Duodenal mucosa (tissue), 2 donors: ENCODE data around the gene UNC13D.
"Not testable (repeated sequence)": the region's sequence is repeated elsewhere in the genome, so short reads cannot be mapped to it uniquely, and the experiment has no call there.

Source experiments
- H3K27ac ChIP-seq: one replicate; pipeline ENCODE4 v1.7.0; 2013; ENCODE audit warnings: low read depth, low read length
- H3K27me3 ChIP-seq, 2 donors: one replicate each; pipeline ENCODE4 v1.7.0; 2013; ENCODE audit warnings: low read length in 2 of 2, control low read depth in 1 of 2; ENCODE audit not compliant: insufficient read depth in 2 of 2, control insufficient read depth in 1 of 2
- H3K36me3 ChIP-seq, 2 donors: one replicate each; pipeline ENCODE4 v1.7.0; 2013; ENCODE audit warnings: low read length in 2 of 2, control low read depth in 1 of 2; ENCODE audit not compliant: insufficient read depth in 2 of 2, control insufficient read depth in 1 of 2
- H3K4me1 ChIP-seq, 2 donors: one replicate each; pipeline ENCODE4 v1.7.0; 2013; ENCODE audit warnings: low read length in 2 of 2, control low read depth in 1 of 2; ENCODE audit not compliant: insufficient read depth in 2 of 2, control insufficient read depth in 1 of 2
- H3K4me3 ChIP-seq, 2 donors: one replicate each; pipeline ENCODE4 v1.7.0; 2013; ENCODE audit warnings: low read length in 2 of 2, low read depth in 1 of 2
- H3K9ac ChIP-seq, 2 donors: one replicate each; pipeline ENCODE4 v1.7.0; 2013; ENCODE audit warnings: low read length in 2 of 2, low read depth in 1 of 2
- H3K9me3 ChIP-seq, 2 donors: one replicate each; pipeline ENCODE4 v1.7.0; 2013; ENCODE audit warnings: low read length in 2 of 2, control low read depth in 1 of 2; ENCODE audit not compliant: control insufficient read depth in 1 of 2

Gene UNC13D

GRCh38 chr17:75874323-75875181 is 30.3 kb upstream of the UNC13D start:
- Histone ChIP-seq H3K4me1 (peaks cover 33 to 51% of the 10 kb centered on the region in 2 donors), H3K4me3 (no peak overlapping the region), H3K27me3 (no peaks in the 10 kb centered on the region), H3K27ac (peak overlapping the region; percentile 7), H3K36me3 (peaks cover 0 to 13% of the 10 kb centered on the region in 2 donors), H3K9ac (no peak overlapping the region), H3K9me3 (no peaks in the 10 kb centered on the region)

- no peaks in the 10 kb centered on the region for H3K9me3 ChIP-seq
- no peaks in the 10 kb centered on the region for H3K27me3 ChIP-seq
- H3K36me3 ChIP-seq, result peaks cover 0 to 13% of the 10 kb centered on the region in 2 donors
- no peak overlapping the region for H3K4me3 ChIP-seq
- no peak overlapping the region for H3K9ac ChIP-seq
- H3K27ac ChIP-seq, result peak overlapping the region; percentile 7
- peaks cover 40 to 56% of the 10 kb centered on the region in 2 donors for H3K4me1 ChIP-seq
Measured at GRCh38 chr17:75873587-75874322, 29.6 kb upstream of the UNC13D start.

- Histone ChIP-seq H3K4me1 (peaks cover 40 to 53% of the 10 kb centered on the region in 2 donors), H3K9ac (peak overlapping the region in 1 of 2 donors; percentile 15), H3K9me3 (no peaks in the 10 kb centered on the region), H3K36me3 (peaks cover 0 to 13% of the 10 kb centered on the region in 2 donors), H3K27ac (peak overlapping the region; percentile 69), H3K27me3 (no peaks in the 10 kb centered on the region), H3K4me3 (no peak overlapping the region)
Measured at GRCh38 chr17:75872434-75873351, 28.5 kb upstream of the UNC13D start.

- peak overlapping the region in 1 of 2 donors; percentile 30 for H3K9ac ChIP-seq
Measured at GRCh38 chr17:75870228-75870627, 26.0 kb upstream of the UNC13D start.

GRCh38 chr17:75869282-75870141 is 25.3 kb upstream of the UNC13D start:
- H3K27me3 ChIP-seq, result no peaks in the 10 kb centered on the region
- peak overlapping the region; percentile 30 to 38 for H3K9ac ChIP-seq
- peak overlapping the region in 1 of 2 donors; percentile 36 for H3K4me3 ChIP-seq

More at GRCh38 chr17:75870228-75870627, 26.0 kb upstream of the UNC13D start:
- H3K4me3 ChIP-seq, H3K27me3 ChIP-seq, H3K36me3 ChIP-seq, H3K9me3 ChIP-seq: not testable (repeated sequence)
- H3K27ac ChIP-seq, result peak overlapping the region; percentile 63
- H3K4me1 ChIP-seq, result peaks cover 23 to 31% of the 10 kb centered on the region in 2 donors

GRCh38 chr17:75868730-75869281 is 24.6 kb upstream of the UNC13D start:
- H3K9ac ChIP-seq, result peak overlapping the region in 1 of 2 donors; percentile 30
- H3K4me3 ChIP-seq, H3K9me3 ChIP-seq, H3K36me3 ChIP-seq, H3K27me3 ChIP-seq, H3K27ac ChIP-seq: not testable (repeated sequence)
- peaks cover 23 to 36% of the 10 kb centered on the region in 2 donors for H3K4me1 ChIP-seq

More at GRCh38 chr17:75869282-75870141, 25.3 kb upstream of the UNC13D start:
- Histone ChIP-seq H3K36me3 (peaks cover 0 to 3% of the 10 kb centered on the region in 2 donors), H3K9me3 (no peaks in the 10 kb centered on the region), H3K4me1 (peaks cover 23 to 32% of the 10 kb centered on the region in 2 donors), H3K27ac (peak overlapping the region; percentile 63)

GRCh38 chr17:75865404-75866188 is 21.4 kb upstream of the UNC13D start:
- H3K4me1 ChIP-seq, result peaks cover 14 to 20% of the 10 kb centered on the region in 2 donors

GRCh38 chr17:75864887-75865286 is 20.7 kb upstream of the UNC13D start:
- H3K4me3 ChIP-seq, H3K9ac ChIP-seq, H3K9me3 ChIP-seq, H3K27me3 ChIP-seq, H3K27ac ChIP-seq, H3K36me3 ChIP-seq: not testable (repeated sequence)
- peaks cover 13 to 19% of the 10 kb centered on the region in 2 donors for H3K4me1 ChIP-seq

More at GRCh38 chr17:75865404-75866188, 21.4 kb upstream of the UNC13D start:
- H3K36me3 ChIP-seq, H3K27ac ChIP-seq, H3K27me3 ChIP-seq, H3K9me3 ChIP-seq, H3K9ac ChIP-seq, H3K4me3 ChIP-seq: not testable (repeated sequence)
